Upper lobe of left lung (tissue), 4 donors: ENCODE data around the gene TRNAU1AP.

Source experiments
- EP300 ChIP-seq, 4 donors: sonication (generic); formaldehyde crosslinking; IDR thresholded peaks; one replicate each; pipeline ENCODE4 v1.5.1; 2017; ENCODE audit warnings: antibody characterized with exemption in 4 of 4, control low read depth in 2 of 4
- POLR2A ChIP-seq, 4 donors: fragments of 450-650 bp; IDR thresholded peaks; one replicate each; pipeline ENCODE4 v1.5.1; 2016 to 2017; ENCODE audit warnings: antibody characterized with exemption in 4 of 4, mild to moderate bottlenecking in 2 of 4
- POLR2AphosphoS5 ChIP-seq, 2 donors: sonication (generic); formaldehyde crosslinking; IDR thresholded peaks; one replicate each; pipeline ENCODE4 v1.5.1; 2017; ENCODE audit warnings: antibody characterized with exemption in 2 of 2
- TF ChIP-seq, protein P1 (sequence below), 6 experiments: fragments of 450-650 bp in 4 of 6; fragments of 200-600 bp in 2 of 6; sonication (generic) in 2 of 6; IDR thresholded peaks; one replicate each; pipeline ENCODE4 v1.5.1; 2016 to 2019; ENCODE audit warnings: antibody characterized with exemption in 6 of 6

DNA sequence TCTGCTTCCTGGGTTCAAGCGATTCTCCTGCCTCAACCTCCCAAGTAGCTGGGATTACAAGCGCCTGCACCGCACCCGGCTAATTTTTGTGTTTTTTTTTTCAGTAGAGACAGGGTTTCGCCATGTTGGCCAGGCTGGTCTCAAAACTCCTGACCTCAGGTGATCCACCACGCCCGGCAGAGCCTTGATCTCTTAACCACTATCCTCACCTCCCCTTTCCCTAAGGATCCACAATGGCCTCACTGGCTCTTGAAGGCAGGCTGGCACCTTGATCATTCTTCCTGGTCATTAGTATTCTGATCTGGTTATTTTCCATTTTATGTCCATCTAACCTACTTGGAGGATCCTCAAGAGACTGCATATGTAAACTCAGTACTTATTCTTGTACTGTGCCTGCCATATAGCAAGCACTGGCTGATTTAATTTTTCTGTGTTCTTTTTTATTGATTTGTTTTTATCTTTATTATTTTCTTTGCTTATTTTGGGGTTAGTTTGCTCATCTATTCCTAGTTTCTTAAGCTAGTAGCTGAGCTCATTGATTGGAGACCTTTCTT lies 40.8 kb upstream of the TRNAU1AP start:
- TF ChIP-seq POLR2AphosphoS5 (IDR thresholded peaks at IDR 0.05) = no peak
- TF ChIP-seq, protein P1, sequence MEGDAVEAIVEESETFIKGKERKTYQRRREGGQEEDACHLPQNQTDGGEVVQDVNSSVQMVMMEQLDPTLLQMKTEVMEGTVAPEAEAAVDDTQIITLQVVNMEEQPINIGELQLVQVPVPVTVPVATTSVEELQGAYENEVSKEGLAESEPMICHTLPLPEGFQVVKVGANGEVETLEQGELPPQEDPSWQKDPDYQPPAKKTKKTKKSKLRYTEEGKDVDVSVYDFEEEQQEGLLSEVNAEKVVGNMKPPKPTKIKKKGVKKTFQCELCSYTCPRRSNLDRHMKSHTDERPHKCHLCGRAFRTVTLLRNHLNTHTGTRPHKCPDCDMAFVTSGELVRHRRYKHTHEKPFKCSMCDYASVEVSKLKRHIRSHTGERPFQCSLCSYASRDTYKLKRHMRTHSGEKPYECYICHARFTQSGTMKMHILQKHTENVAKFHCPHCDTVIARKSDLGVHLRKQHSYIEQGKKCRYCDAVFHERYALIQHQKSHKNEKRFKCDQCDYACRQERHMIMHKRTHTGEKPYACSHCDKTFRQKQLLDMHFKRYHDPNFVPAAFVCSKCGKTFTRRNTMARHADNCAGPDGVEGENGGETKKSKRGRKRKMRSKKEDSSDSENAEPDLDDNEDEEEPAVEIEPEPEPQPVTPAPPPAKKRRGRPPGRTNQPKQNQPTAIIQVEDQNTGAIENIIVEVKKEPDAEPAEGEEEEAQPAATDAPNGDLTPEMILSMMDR (IDR thresholded peaks at IDR 0.05) = no peak
- TF ChIP-seq POLR2A (IDR thresholded peaks at IDR 0.05) = no peak
- TF ChIP-seq EP300 (IDR thresholded peaks at IDR 0.05) = no peak
